GM12878 (cell line): Measurements from ENCODE around the gene CAV1. TPM values are rescaled to one million over a fixed set of nuclear protein-coding genes. Genes with fewer than 3 reads are reported as not detected.
A peak's percentile ranks its signal among the peaks of the same experiment; 100 is the strongest.

Experiments
- ATAC-seq: fragments of 200-7000 bp; cut with Tn5 transposase; 3 replicates; pipeline ENCODE4 v1.9.1; 2020; ENCODE audit warnings: mild to moderate bottlenecking, moderate library complexity
- BruUV-seq: library from RNA; stranded (reverse); fragments of 400-500 nt; replicated peaks from 2 replicates; lab custom pipeline; 2021; lab: Mats Ljungman, UMichigan
- CTCF ChIA-PET: fragments of 300-600 bp; sonication (Branson Sonifier 250); formaldehyde crosslinking; extraction: SDS; loops from one replicate; lab custom pipeline; 2021; ENCODE audit warnings: inconsistent platforms; lab: Yijun Ruan, JAX
- POLR2A ChIA-PET: fragments of 350-600 bp; formaldehyde crosslinking; extraction: SDS; loops from one replicate; lab custom pipeline; 2021; ENCODE audit warnings: inconsistent platforms; lab: Charles Lee
- RAD21 ChIA-PET: fragments of 300-600 bp; sonication (Branson Sonifier 250); formaldehyde crosslinking; loops from one replicate; lab custom pipeline; 2023; ENCODE audit warnings: antibody characterized with exemption; ENCODE audit not compliant: unreplicated experiment; lab: Charles Lee
- SMC1A ChIA-PET: fragments of 300-600 bp; sonication (Branson Sonifier 250); formaldehyde crosslinking; loops from one replicate; lab custom pipeline; 2023; ENCODE audit not compliant: unreplicated experiment, uncharacterized antibody; lab: Charles Lee
- DNase-seq: peaks from one replicate; pipeline ENCODE4 v3.0.0-alpha.2; 2011; ENCODE audit warnings: low read depth, low spot score
- FAIRE-seq: peaks from 3 replicates; lab custom pipeline; 2011; peaks lifted over from hg19 to GRCh38; lab: Jason Lieb, UNC
- H2AFZ ChIP-seq: 2 replicates; pipeline ENCODE4 v1.6.0; 2011; ENCODE audit warnings: low read depth, low read length, control low read depth; ENCODE audit not compliant: control insufficient read depth
- H3K27ac ChIP-seq: 2 replicates; pipeline ENCODE4 v1.5.1; 2011; ENCODE audit warnings: control low read depth; ENCODE audit not compliant: control insufficient read depth, insufficient read depth
- H3K27me3 ChIP-seq, 2 experiments: replicated peaks in 1 of 2; 2 replicates each; pipeline versions ENCODE4 v1.6.0 to v1.6.1; 2011; ENCODE audit warnings: low read length in 1 of 2; ENCODE audit not compliant: control insufficient read depth in 2 of 2, insufficient read depth in 2 of 2
- H3K36me3 ChIP-seq, 2 experiments: 2 replicates each; pipeline ENCODE4 v1.5.1; 2011; ENCODE audit warnings: low read length in 1 of 2; ENCODE audit not compliant: control insufficient read depth in 2 of 2, insufficient read depth in 2 of 2
- H3K4me1 ChIP-seq: 2 replicates; pipeline ENCODE4 v1.6.1; 2011; ENCODE audit warnings: mild to moderate bottlenecking, low read length, moderate library complexity, mixed read lengths; ENCODE audit not compliant: control insufficient read depth, insufficient read depth
- H3K4me2 ChIP-seq: 2 replicates; pipeline ENCODE4 v1.6.0; 2011; ENCODE audit warnings: control low read depth; ENCODE audit not compliant: control insufficient read depth, insufficient read depth
- H3K4me3 ChIP-seq: fragments of 200-600 bp; sonication (generic); 2 replicates; pipeline ENCODE4 v1.5.1; 2016
- H3K79me2 ChIP-seq: 2 replicates; pipeline ENCODE4 v1.6.0; 2011; ENCODE audit warnings: low read length; ENCODE audit not compliant: control insufficient read depth, insufficient read depth
- H3K9ac ChIP-seq: 2 replicates; pipeline ENCODE4 v1.8.0; 2011; ENCODE audit warnings: low read length, control low read depth, mixed read lengths; ENCODE audit not compliant: control insufficient read depth, insufficient read depth
- H3K9me3 ChIP-seq: replicated peaks from 3 replicates; pipeline ENCODE4 v1.5.1; 2011; ENCODE audit warnings: mild to moderate bottlenecking, low read length; ENCODE audit not compliant: control insufficient read depth, insufficient read depth
- H4K20me1 ChIP-seq: 2 replicates; pipeline ENCODE4 v1.6.0; 2011; ENCODE audit not compliant: control insufficient read depth, insufficient read depth
- CREB1 ChIP-seq: IDR thresholded peaks from 2 replicates; pipeline ENCODE4 v1.6.1; 2012; ENCODE audit warnings: low read depth, mild to moderate bottlenecking, inconsistent platforms
- FOS ChIP-seq: IDR thresholded peaks from 3 replicates; pipeline ENCODE4 v1.6.1; 2011; ENCODE audit warnings: borderline replicate concordance; ENCODE audit not compliant: insufficient read length; ENCODE audit errors: extremely low read depth
- HCFC1 ChIP-seq: fragments of 150-350 bp; IDR thresholded peaks from 2 replicates; pipeline ENCODE4 v1.6.1; 2014; ENCODE audit warnings: low read length
- MTA2 ChIP-seq: fragments of 450-650 bp; IDR thresholded peaks from 2 replicates; pipeline ENCODE4 v1.6.1; 2016; ENCODE audit warnings: low read depth, mild to moderate bottlenecking, moderate library complexity
- SIX5 ChIP-seq: IDR thresholded peaks from 2 replicates; pipeline ENCODE4 v1.6.1; 2011; ENCODE audit warnings: mild to moderate bottlenecking, low read depth, low read length, moderate library complexity; ENCODE audit not compliant: severe bottlenecking
- SMC3 ChIP-seq: IDR thresholded peaks from 2 replicates; pipeline ENCODE4 v1.6.1; 2011; ENCODE audit warnings: low read length, improper control_type of control experiment, borderline replicate concordance
- SPI1 ChIP-seq: IDR thresholded peaks from 2 replicates; pipeline ENCODE4 v1.6.1; 2011; ENCODE audit warnings: low read depth, mild to moderate bottlenecking, low read length, moderate library complexity, borderline replicate concordance; ENCODE audit not compliant: insufficient read depth
- SUPT20H ChIP-seq: IDR thresholded peaks from 2 replicates; pipeline ENCODE4 v1.6.1; 2011; ENCODE audit warnings: low read depth, mild to moderate bottlenecking, low read length, moderate library complexity, borderline replicate concordance; ENCODE audit not compliant: control insufficient read depth
- WGBS: methylation state at CpG from one replicate; pipeline ENCODE4 v1.1.6; 2016; ENCODE audit warnings: low lambda C conversion rate; ENCODE audit not compliant: insufficient replicate concordance, insufficient coverage; ENCODE audit errors: missing lambda C conversion rate; 5-methylcytosine and 5-hydroxymethylcytosine counted together
- in situ Hi-C: fragments of 300-500 bp; cut with MboI; formaldehyde crosslinking; loops from 9 replicates; pipeline ENCODE4 v1.14.3; 2018; ENCODE audit warnings: mixed read lengths
- intact Hi-C: fragments of 100-400 bp; cut with micrococcal nuclease; formaldehyde crosslinking; loops from one replicate; pipeline ENCODE4 v1.14.2; 2022; ENCODE audit not compliant: unreplicated experiment
- polyA plus RNA-seq, 11 experiments: library from polyadenylated mRNA; depleted of rRNA in 4 of 11; unstranded in 6 of 11; stranded (reverse) in 5 of 11; fragments of >200 nt; fragmentation: Nextera tagmentation in 4 of 11; fragmentation: Illumina TruSeq in 1 of 11; extraction: Ambion mirVana in 4 of 11; extraction: Trizol in 1 of 11; gene quantifications; 1 replicate in 1 of 11; 2 replicates in 10 of 11; pipeline versions ENCODE4 v1.2.1 to v1.2.3, GENCODE V29; 2011 to 2016; ENCODE audit warnings: inconsistent platforms in 2 of 11, missing spikeins in 2 of 11, low read depth in 1 of 11
- total RNA-seq, 4 experiments: library from RNA; depleted of rRNA in 3 of 4; stranded (reverse); fragments of >200 nt in 3 of 4; fragmentation: Illumina TruSeq in 1 of 4; extraction: Trizol in 1 of 4; gene quantifications; 2 replicates each; pipeline versions ENCODE4 v1.2.1 to v1.2.3, GENCODE V29; 2013 to 2021
- TF ChIP-seq, protein P1 (sequence below), 3 experiments: IDR thresholded peaks in 2 of 3; conservative IDR thresholded peaks in 1 of 3; 2 replicates each; pipeline ENCODE4 v1.5.1; 2011; ENCODE audit warnings: low read depth in 3 of 3, low read length in 3 of 3, mild to moderate bottlenecking in 3 of 3, control low read depth in 2 of 3, moderate library complexity in 2 of 3, inconsistent platforms in 1 of 3, mixed read lengths in 1 of 3; ENCODE audit not compliant: control insufficient read depth in 2 of 3, insufficient read depth in 1 of 3; ENCODE audit errors: extremely low read depth in 1 of 3
- TF ChIP-seq, protein P2 (sequence below): fragments of 450-650 bp; IDR thresholded peaks from 2 replicates; pipeline ENCODE4 v1.6.1; 2016; ENCODE audit warnings: mild to moderate bottlenecking
- TF ChIP-seq, protein P3 (sequence below): IDR thresholded peaks from 2 replicates; pipeline ENCODE4 v1.6.1; 2011; ENCODE audit warnings: low read depth, low read length, improper control_type of control experiment, borderline replicate concordance

Gene CAV1
- total and polyA plus RNA-seq, 10 of the 15 experiments (the other 5 are each of a cell fraction or from before 2014, with no cell fraction given): 0.45 to 26.5 (median 2.0) TPM

DNA sequence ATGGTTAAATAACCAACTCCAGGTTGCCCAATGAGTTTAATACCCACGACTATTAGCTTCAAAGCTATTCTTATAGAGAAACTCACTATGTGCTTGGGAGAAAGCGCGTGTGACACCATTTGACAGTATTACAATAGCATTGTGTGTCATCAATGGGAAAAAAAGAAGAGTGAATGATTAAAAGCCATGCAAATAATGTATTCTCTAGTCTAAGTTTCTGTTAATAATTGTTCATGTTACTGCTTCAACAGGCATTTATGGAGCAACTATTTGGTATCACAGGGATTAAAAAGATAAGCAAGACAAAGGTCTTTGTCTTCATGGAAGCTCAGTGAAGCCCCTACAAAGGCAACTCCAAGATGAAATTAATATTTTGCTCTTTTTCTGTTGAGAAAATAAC is 47.2 kb downstream of the CAV1 start:
- FAIRE-seq: no peak

DNA sequence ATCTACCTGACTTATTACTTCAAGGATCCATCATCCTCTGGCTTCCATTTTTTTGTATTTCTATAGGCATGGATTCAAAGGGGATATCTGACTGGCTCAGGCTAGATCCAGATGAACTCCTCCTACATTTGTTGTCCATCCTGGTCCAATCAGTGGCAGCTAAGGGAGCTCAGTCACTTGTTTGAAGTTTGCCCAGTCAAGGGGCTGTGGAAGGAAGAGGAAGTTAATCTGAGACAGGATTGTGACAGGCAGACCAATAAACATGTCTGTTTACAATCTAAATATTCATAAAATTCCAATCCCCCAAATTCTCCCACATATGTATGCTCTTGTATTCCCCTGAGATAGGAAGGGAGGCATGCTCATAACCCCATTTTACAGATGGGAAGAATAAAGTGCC is 48.7 kb downstream of the CAV1 start:
- in situ Hi-C loops: no loop called here
- SMC1A ChIA-PET: interaction anchor here (1.0 to 1.7 kb wide), 4 partner anchors 9 to 21 kb away, joined by 3 to 6 read pairs (median 4); no protein-coding TSS in a partner anchor
- H3K36me3 ChIP-seq: no peaks in the 10 kb centered on the region
- CTCF ChIA-PET: interaction anchor here (1.0 to 5.7 kb wide), 3 partner anchors 12 to 18 kb away, joined by 3 to 35 read pairs (median 3); no protein-coding TSS in a partner anchor
- POLR2A ChIA-PET: no interaction called here
- no peak for FAIRE-seq
- peak overlapping the region; percentile 1; the same call in 1 of the 2 replicates for H3K4me2 ChIP-seq
- no peaks in the 10 kb centered on the region for H4K20me1 ChIP-seq
- ATAC-seq: no peak
- peaks cover 25% of the 10 kb centered on the region for H3K4me1 ChIP-seq
- RAD21 ChIA-PET: interaction anchor here (2.4 kb wide), 1 partner anchor 15 kb away, joined by 7 read pairs; no protein-coding TSS in a partner anchor
- no peak for DNase-seq
- no peaks in the 10 kb centered on the region for H3K9me3 ChIP-seq
- no peak overlapping the region for H3K4me3 ChIP-seq
- no peak overlapping the region for H3K27ac ChIP-seq
- no peak overlapping the region for H3K9ac ChIP-seq
- H3K27me3 ChIP-seq: no peaks in the 10 kb centered on the region
- peak overlapping the region; percentile 2 for H2AFZ ChIP-seq
- TF ChIP-seq HCFC1: no peak
- TF ChIP-seq, protein P1, sequence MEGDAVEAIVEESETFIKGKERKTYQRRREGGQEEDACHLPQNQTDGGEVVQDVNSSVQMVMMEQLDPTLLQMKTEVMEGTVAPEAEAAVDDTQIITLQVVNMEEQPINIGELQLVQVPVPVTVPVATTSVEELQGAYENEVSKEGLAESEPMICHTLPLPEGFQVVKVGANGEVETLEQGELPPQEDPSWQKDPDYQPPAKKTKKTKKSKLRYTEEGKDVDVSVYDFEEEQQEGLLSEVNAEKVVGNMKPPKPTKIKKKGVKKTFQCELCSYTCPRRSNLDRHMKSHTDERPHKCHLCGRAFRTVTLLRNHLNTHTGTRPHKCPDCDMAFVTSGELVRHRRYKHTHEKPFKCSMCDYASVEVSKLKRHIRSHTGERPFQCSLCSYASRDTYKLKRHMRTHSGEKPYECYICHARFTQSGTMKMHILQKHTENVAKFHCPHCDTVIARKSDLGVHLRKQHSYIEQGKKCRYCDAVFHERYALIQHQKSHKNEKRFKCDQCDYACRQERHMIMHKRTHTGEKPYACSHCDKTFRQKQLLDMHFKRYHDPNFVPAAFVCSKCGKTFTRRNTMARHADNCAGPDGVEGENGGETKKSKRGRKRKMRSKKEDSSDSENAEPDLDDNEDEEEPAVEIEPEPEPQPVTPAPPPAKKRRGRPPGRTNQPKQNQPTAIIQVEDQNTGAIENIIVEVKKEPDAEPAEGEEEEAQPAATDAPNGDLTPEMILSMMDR (IDR thresholded peaks at IDR 0.05 in 2 of 3, conservative IDR thresholded peaks at IDR 0.05 in 1 of 3; ENCODE audit: control insufficient read depth in 2 of 3, extremely low read depth in 1 of 3, insufficient read depth in 1 of 3, low read depth in 3 of 3, low read length in 3 of 3): no peak
- TF ChIP-seq SPI1: no peak
- no peak for TF ChIP-seq SIX5
- TF ChIP-seq CREB1: no peak
- TF ChIP-seq, protein P2, sequence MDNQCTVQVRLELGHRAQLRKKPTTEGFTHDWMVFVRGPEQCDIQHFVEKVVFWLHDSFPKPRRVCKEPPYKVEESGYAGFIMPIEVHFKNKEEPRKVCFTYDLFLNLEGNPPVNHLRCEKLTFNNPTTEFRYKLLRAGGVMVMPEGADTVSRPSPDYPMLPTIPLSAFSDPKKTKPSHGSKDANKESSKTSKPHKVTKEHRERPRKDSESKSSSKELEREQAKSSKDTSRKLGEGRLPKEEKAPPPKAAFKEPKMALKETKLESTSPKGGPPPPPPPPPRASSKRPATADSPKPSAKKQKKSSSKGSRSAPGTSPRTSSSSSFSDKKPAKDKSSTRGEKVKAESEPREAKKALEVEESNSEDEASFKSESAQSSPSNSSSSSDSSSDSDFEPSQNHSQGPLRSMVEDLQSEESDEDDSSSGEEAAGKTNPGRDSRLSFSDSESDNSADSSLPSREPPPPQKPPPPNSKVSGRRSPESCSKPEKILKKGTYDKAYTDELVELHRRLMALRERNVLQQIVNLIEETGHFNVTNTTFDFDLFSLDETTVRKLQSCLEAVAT: no peak
- TF ChIP-seq MTA2: no peak
- no peak for TF ChIP-seq SMC3
- no peak for TF ChIP-seq SUPT20H
- no peaks in the 10 kb centered on the region for H3K79me2 ChIP-seq
- BruUV-seq: no TSS peak
- intact Hi-C loops: no loop called here

More for the DNA sequence above, 47.2 kb downstream of the CAV1 start:
- Histone ChIP-seq H3K79me2 (no peaks in the 10 kb centered on the region), H3K9me3 (no peaks in the 10 kb centered on the region), H3K4me1 (peaks cover 15% of the 10 kb centered on the region), H4K20me1 (no peaks in the 10 kb centered on the region), H3K4me3 (no peak overlapping the region), H2AFZ (no peak overlapping the region), H3K27me3 (no peaks in the 10 kb centered on the region), H3K27ac (no peak overlapping the region), H3K4me2 (no peak overlapping the region), H3K36me3 (no peaks in the 10 kb centered on the region), H3K9ac (no peak overlapping the region)
- TF ChIP-seq, protein P3, sequence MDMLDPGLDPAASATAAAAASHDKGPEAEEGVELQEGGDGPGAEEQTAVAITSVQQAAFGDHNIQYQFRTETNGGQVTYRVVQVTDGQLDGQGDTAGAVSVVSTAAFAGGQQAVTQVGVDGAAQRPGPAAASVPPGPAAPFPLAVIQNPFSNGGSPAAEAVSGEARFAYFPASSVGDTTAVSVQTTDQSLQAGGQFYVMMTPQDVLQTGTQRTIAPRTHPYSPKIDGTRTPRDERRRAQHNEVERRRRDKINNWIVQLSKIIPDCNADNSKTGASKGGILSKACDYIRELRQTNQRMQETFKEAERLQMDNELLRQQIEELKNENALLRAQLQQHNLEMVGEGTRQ: no peak
- TF ChIP-seq FOS: no peak
- 68% methylated on average over 3 of the region's 3 CpGs for WGBS
- ChIA-PET SMC1A (interaction anchor here (0.8 to 1.7 kb wide), 2 partner anchors 9 to 12 kb away, joined by 3 to 4 read pairs; no protein-coding TSS in a partner anchor), CTCF (no interaction called here), RAD21 (interaction anchor here (2.4 kb wide), 1 partner anchor 17 kb away, joined by 7 read pairs; no protein-coding TSS in a partner anchor), POLR2A (no interaction called here)
- intact Hi-C loops (no loop called here), in situ Hi-C loops (no loop called here)
- no TSS peak for BruUV-seq
- no peak for DNase-seq
- ATAC-seq: no peak
